HEK293 (cell line): Measurements from ENCODE around the gene HSDL2.

Source experiments
- CTCF ChIA-PET: fragments of 350-600 bp; formaldehyde crosslinking; extraction: SDS; loops from one replicate; lab custom pipeline; 2021; ENCODE audit warnings: antibody characterized with exemption; lab: Yijun Ruan, JAX
- POLR2A ChIA-PET: fragments of 300-600 bp; formaldehyde crosslinking; extraction: SDS; loops from one replicate; lab custom pipeline; 2020; ENCODE audit warnings: antibody characterized with exemption, inconsistent platforms; lab: Yijun Ruan, JAX
- H3K27ac ChIP-seq: fragments of 200-500 bp; sonication (Bioruptor generic); 2 replicates; pipeline ENCODE4 v1.5.1; 2014; ENCODE audit warnings: low read depth, low read length, control low read depth, inconsistent platforms; ENCODE audit errors: extremely low read depth
- H3K36me3 ChIP-seq, 2 experiments: fragments of 200-500 bp in 1 of 2; sonication (Bioruptor generic) in 1 of 2; 1 replicate in 1 of 2; 2 replicates in 1 of 2; pipeline ENCODE4 v1.5.1; 2014 to 2017; ENCODE audit warnings: inconsistent platforms in 2 of 2, low read length in 2 of 2; ENCODE audit not compliant: control insufficient read depth in 2 of 2, insufficient read depth in 1 of 2
- H3K4me1 ChIP-seq: fragments of 200-500 bp; sonication (Bioruptor generic); 2 replicates; pipeline ENCODE4 v1.5.1; 2014; ENCODE audit warnings: mild to moderate bottlenecking, low read length, inconsistent platforms; ENCODE audit not compliant: control insufficient read depth, insufficient read depth
- H3K4me3 ChIP-seq: 2 replicates; pipeline ENCODE4 v1.5.1; 2011; ENCODE audit warnings: low read depth, mild to moderate bottlenecking, control low read depth, low read length, moderate library complexity
- H3K9me3 ChIP-seq: fragments of 200-500 bp; sonication (Bioruptor generic); 2 replicates; pipeline ENCODE4 v1.5.1; 2014; ENCODE audit warnings: low read depth, low read length, inconsistent platforms; ENCODE audit not compliant: control insufficient read depth, insufficient read depth
- EGR2 ChIP-seq: fragments of 450-650 bp; formaldehyde crosslinking; IDR thresholded peaks from 2 replicates; pipeline ENCODE4 v1.5.1; 2016; ENCODE audit warnings: low read depth, missing biosample characterization, missing genetic modification characterization
- GLI2 ChIP-seq: fragments of 450-650 bp; formaldehyde crosslinking; IDR thresholded peaks from 2 replicates; pipeline ENCODE4; 2017; ENCODE audit warnings: missing biosample characterization, missing genetic modification characterization, low read depth, borderline replicate concordance
- INSM2 ChIP-seq: fragments of 450-650 bp; formaldehyde crosslinking; IDR thresholded peaks from 2 replicates; pipeline ENCODE4 v1.5.1; 2016; ENCODE audit warnings: missing biosample characterization, missing genetic modification characterization
- SP2 ChIP-seq: fragments of 450-650 bp; formaldehyde crosslinking; IDR thresholded peaks from 2 replicates; pipeline ENCODE4 v1.5.1; 2016; ENCODE audit warnings: missing biosample characterization, missing genetic modification characterization
- SP3 ChIP-seq: fragments of 450-650 bp; formaldehyde crosslinking; IDR thresholded peaks from 2 replicates; pipeline ENCODE4 v1.5.1; 2016; ENCODE audit warnings: missing biosample characterization, missing genetic modification characterization
- SP7 ChIP-seq: fragments of 450-650 bp; formaldehyde crosslinking; IDR thresholded peaks from 2 replicates; pipeline ENCODE4 v1.5.1; 2016; ENCODE audit warnings: missing biosample characterization, missing genetic modification characterization
- WT1 ChIP-seq: fragments of 450-650 bp; formaldehyde crosslinking; IDR thresholded peaks from 2 replicates; pipeline ENCODE4 v1.5.1; 2016; ENCODE audit warnings: missing biosample characterization, missing genetic modification characterization
- ZBTB11 ChIP-seq: fragments of 450-650 bp; formaldehyde crosslinking; conservative IDR thresholded peaks from 2 replicates; pipeline ENCODE4 v1.5.1; 2016; ENCODE audit warnings: low read depth, missing biosample characterization, missing genetic modification characterization
- ZBTB20 ChIP-seq: fragments of 450-650 bp; formaldehyde crosslinking; IDR thresholded peaks from 2 replicates; pipeline ENCODE4 v1.5.1; 2016; ENCODE audit warnings: missing biosample characterization, missing genetic modification characterization
- ZBTB8A ChIP-seq: fragments of 450-650 bp; formaldehyde crosslinking; IDR thresholded peaks from 2 replicates; pipeline ENCODE4 v1.5.1; 2016; ENCODE audit warnings: missing biosample characterization, missing genetic modification characterization
- ZNF10 ChIP-seq: fragments of 450-650 bp; formaldehyde crosslinking; IDR thresholded peaks from 2 replicates; pipeline ENCODE4 v1.5.1; 2017; ENCODE audit warnings: missing biosample characterization, missing genetic modification characterization
- ZNF274 ChIP-seq, 2 experiments: fragments of 200-500 bp in 1 of 2; fragments of 450-650 bp in 1 of 2; sonication (Bioruptor generic) in 1 of 2; formaldehyde crosslinking in 1 of 2; IDR thresholded peaks; 2 replicates each; pipeline versions ENCODE4 v1.5.1 to v1.6.1; 2014 to 2016; ENCODE audit warnings: borderline replicate concordance in 1 of 2, inconsistent platforms in 1 of 2, low read length in 1 of 2, missing biosample characterization in 1 of 2, missing genetic modification characterization in 1 of 2
- ZNF280D ChIP-seq: fragments of 450-650 bp; formaldehyde crosslinking; IDR thresholded peaks from 2 replicates; pipeline ENCODE4 v1.5.1; 2016; ENCODE audit warnings: missing biosample characterization, missing genetic modification characterization
- ZNF335 ChIP-seq: fragments of 450-650 bp; formaldehyde crosslinking; conservative IDR thresholded peaks from 2 replicates; pipeline ENCODE4 v1.5.1; 2016; ENCODE audit warnings: missing biosample characterization, missing genetic modification characterization
- ZNF341 ChIP-seq: fragments of 450-650 bp; formaldehyde crosslinking; IDR thresholded peaks from 2 replicates; pipeline ENCODE4; 2016; ENCODE audit warnings: low read depth, missing biosample characterization, missing genetic modification characterization
- ZNF366 ChIP-seq: fragments of 450-650 bp; formaldehyde crosslinking; conservative IDR thresholded peaks from 2 replicates; pipeline ENCODE4 v1.5.1; 2016; ENCODE audit warnings: missing biosample characterization, missing genetic modification characterization
- ZNF423 ChIP-seq: fragments of 450-650 bp; formaldehyde crosslinking; IDR thresholded peaks from 2 replicates; pipeline ENCODE4 v1.5.1; 2016; ENCODE audit warnings: missing biosample characterization, missing genetic modification characterization
- ZNF544 ChIP-seq: fragments of 450-650 bp; formaldehyde crosslinking; IDR thresholded peaks from 2 replicates; pipeline ENCODE4 v1.5.0; 2017; ENCODE audit warnings: missing biosample characterization, missing genetic modification characterization
- ZNF549 ChIP-seq: fragments of 450-650 bp; IDR thresholded peaks from 2 replicates; pipeline ENCODE4 v1.5.1; 2018; ENCODE audit warnings: missing biosample characterization, missing genetic modification characterization, mild to moderate bottlenecking, inconsistent platforms, moderate library complexity
- ZNF585B ChIP-seq: fragments of 450-650 bp; formaldehyde crosslinking; IDR thresholded peaks from 2 replicates; pipeline ENCODE4 v1.5.1; 2016; ENCODE audit warnings: missing biosample characterization, missing genetic modification characterization
- ZNF677 ChIP-seq: fragments of 450-650 bp; IDR thresholded peaks from 2 replicates; pipeline ENCODE4 v1.5.0; 2018; ENCODE audit warnings: missing biosample characterization, mild to moderate bottlenecking, missing genetic modification characterization, moderate library complexity
- ZNF768 ChIP-seq: fragments of 450-650 bp; formaldehyde crosslinking; IDR thresholded peaks from 2 replicates; pipeline ENCODE4 v1.5.1; 2018; ENCODE audit warnings: missing biosample characterization, mild to moderate bottlenecking, missing genetic modification characterization
- TF ChIP-seq, protein P1 (sequence below): fragments of 450-650 bp; formaldehyde crosslinking; IDR thresholded peaks from 2 replicates; pipeline ENCODE4 v1.5.1; 2016; ENCODE audit warnings: missing biosample characterization, missing genetic modification characterization

Gene HSDL2

DNA sequence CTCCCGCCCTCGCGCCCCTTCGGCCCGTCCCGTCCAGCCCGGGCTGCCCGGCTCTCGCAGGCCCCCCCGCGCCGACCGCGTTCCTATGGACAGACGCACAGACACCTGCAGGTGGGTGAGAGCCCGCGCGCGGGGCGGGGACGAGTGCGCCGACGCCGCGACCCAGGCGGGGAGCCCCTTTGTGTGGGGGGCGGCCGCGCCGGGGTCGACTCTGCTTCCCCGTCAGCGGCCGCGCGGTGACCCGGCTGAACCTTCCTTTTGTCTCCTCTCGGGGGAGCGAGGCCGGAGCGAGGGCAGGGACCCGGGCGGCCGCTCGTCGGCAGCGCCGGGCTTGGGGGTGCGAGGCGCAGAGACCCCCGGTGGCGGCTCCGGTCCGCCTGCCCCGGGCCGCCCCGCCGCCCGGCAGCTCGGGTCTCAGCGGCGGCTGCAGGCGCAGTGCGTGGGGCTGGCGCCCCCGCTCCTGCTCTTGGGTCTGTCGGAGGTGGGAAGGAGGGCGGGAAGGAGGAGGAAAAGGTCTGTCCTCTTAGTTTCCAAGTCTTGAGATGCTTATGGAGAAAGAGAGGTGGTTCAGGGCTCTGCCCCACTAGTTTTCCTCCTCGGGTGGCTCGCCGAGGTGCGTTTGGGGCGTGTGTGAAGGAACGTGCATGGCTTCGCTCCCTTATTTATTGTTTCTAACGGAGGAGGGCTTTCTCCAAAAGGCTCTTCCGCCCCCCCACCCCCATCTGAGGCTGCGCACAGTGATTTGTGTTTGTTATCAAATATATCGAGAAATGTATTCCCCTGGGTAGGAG, 107.3 kb downstream of the HSDL2 start (continued):
- 0 out of 2 replicates have a peak, but pooled peaks have one; percentile 14 for TF ChIP-seq ZBTB11
- peak; percentile 64 for TF ChIP-seq ZNF335 (tag by site-specific recombination)
- peak; percentile 80 for TF ChIP-seq INSM2 (tag by site-specific recombination)
- peak; percentile 24; the same call in 1 of the 2 replicates for TF ChIP-seq SP3 (tag by site-specific recombination)
- no peak for TF ChIP-seq ZNF585B (tag by site-specific recombination)
- TF ChIP-seq ZBTB20: peak; percentile 57; the same call in 1 of the 2 replicates
- no peak for TF ChIP-seq ZNF423 (tag by site-specific recombination)
- TF ChIP-seq ZNF677 (tag by site-specific recombination): no peak
- no peak for TF ChIP-seq ZNF10 (tag by site-specific recombination)
- TF ChIP-seq ZNF366 (tag by site-specific recombination): peak; percentile 29; the same call in 1 of the 2 replicates
- TF ChIP-seq ZNF341 (tag by site-specific recombination): peak; percentile 87
- TF ChIP-seq, protein P1, sequence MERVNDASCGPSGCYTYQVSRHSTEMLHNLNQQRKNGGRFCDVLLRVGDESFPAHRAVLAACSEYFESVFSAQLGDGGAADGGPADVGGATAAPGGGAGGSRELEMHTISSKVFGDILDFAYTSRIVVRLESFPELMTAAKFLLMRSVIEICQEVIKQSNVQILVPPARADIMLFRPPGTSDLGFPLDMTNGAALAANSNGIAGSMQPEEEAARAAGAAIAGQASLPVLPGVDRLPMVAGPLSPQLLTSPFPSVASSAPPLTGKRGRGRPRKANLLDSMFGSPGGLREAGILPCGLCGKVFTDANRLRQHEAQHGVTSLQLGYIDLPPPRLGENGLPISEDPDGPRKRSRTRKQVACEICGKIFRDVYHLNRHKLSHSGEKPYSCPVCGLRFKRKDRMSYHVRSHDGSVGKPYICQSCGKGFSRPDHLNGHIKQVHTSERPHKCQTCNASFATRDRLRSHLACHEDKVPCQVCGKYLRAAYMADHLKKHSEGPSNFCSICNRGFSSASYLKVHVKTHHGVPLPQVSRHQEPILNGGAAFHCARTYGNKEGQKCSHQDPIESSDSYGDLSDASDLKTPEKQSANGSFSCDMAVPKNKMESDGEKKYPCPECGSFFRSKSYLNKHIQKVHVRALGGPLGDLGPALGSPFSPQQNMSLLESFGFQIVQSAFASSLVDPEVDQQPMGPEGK: peak; percentile 58; the same call in 1 of the 2 replicates
- no peak for TF ChIP-seq SP7 (tag by site-specific recombination)
- TF ChIP-seq SP2 (tag by site-specific recombination): peak; percentile 82
- TF ChIP-seq ZNF274 (IDR thresholded peaks at IDR 0.05; ENCODE audit: low read length): no peak
- TF ChIP-seq ZNF274 (tag by site-specific recombination; IDR thresholded peaks at IDR 0.05; ENCODE audit: borderline replicate concordance): no peak
- TF ChIP-seq ZNF768 (tag by site-specific recombination): no peak
- peak; percentile 45 for TF ChIP-seq EGR2 (tag by site-specific recombination)
- TF ChIP-seq, all 188 proteins: peak for 17

GRCh38 chr9:112487799-112488340, 108.0 kb downstream of the HSDL2 start:
- Histone ChIP-seq H3K36me3 (peaks cover 0 to 8% of the 10 kb centered on the region in 2 experiments; a peak in 1 of 3 replicates), H3K27ac (0 out of 2 replicates have a peak overlapping the region, but pooled peaks have one; percentile 19), H3K4me1 (peaks cover 11% of the 10 kb centered on the region; the same call in 1 of the 2 replicates), H3K9me3 (no peaks in the 10 kb centered on the region), H3K4me3 (peak overlapping the region; percentile 97)
- POLR2A ChIA-PET: interaction anchor here (2.2 kb wide), 1 partner anchor 108 kb away, joined by 17 read pairs; the partner anchor contains the start of gene HSDL2
- CTCF ChIA-PET: no interaction called here
- TF ChIP-seq GLI2 (tag by site-specific recombination): no peak
- 0 out of 2 replicates have a peak, but pooled peaks have one; percentile 10 for TF ChIP-seq ZBTB8A (tag by site-specific recombination)
- TF ChIP-seq ZNF549 (tag by site-specific recombination): no peak
- no peak for TF ChIP-seq WT1 (tag by site-specific recombination)
- no peak for TF ChIP-seq ZNF280D (tag by site-specific recombination)
- TF ChIP-seq ZNF335 (tag by site-specific recombination): peak; percentile 71
- TF ChIP-seq ZNF544 (tag by site-specific recombination): no peak
